ENCODE results near the gene CCT6B.

DNA sequence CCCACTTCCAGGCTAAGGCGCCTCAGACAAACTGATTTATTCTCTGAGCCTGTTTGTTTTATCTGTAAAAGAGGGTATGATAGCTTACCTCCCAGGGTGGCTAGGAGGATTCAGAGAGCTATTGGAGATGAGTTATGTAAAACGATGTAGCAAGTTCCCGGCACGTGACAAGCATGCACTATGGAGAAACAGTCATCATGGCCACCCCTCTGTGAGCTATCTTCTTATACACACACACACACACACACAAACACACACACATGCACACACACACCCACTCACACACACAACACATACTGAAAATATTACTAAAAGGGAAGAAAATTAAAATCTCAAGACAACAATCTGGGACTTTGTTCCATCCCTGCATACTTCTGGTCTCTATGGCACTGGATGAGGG, 66.3 kb downstream of the CCT6B start:
- TF ChIP-seq CTCF (conservative IDR thresholded peaks at IDR 0.05) = no peak
- no peak for TF ChIP-seq ZFX (IDR thresholded peaks at IDR 0.05)
